ENCODE data around the gene TJP2.

TJP2 gene

DNA sequence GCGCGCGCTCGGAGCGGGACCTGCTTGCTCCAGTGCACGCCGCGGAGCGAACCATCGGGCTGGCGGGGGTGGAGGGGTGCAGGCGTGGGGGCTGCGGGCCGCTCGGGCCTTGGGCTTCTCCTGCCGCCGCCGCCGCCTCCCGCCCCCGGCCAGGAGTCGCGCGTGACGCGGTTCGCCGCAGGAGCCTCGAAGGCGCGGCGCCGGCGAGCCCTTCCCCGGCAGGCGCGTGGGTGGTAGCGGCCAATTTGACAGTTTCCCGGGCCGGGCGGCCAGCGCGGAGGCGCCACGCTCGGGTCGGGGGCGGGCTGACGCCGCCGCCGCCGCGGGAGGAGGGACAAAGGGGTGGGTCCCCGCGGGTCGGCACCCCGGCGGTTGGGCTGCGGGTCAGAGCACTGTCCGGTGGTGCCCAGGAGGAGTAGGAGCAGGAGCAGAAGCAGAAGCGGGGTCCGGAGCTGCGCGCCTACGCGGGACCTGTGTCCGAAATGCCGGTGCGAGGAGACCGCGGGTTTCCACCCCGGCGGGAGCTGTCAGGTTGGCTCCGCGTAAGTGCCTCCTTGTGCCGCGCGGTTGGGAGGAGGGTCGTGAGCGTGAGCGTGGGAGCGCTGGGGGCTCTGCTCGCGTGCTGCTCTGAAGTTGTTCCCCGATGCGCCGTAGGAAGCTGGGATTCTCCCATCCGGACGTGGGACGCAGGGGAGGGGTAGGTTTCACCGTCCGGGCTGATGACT lies at the start of gene TJP2:
Gene TJP2 (plus strand): TSS at position 387 of the 725 bp plus-strand sequence. CDS start 96 bp downstream, at position 483.
- H3K9me3 ChIP-seq (ENCODE audit: control insufficient read depth, insufficient read depth, low read depth, low read length), result no peaks in the 10 kb centered on the region
- peaks cover 22% of the 10 kb centered on the region for H3K4me1 ChIP-seq (ENCODE audit: control insufficient read depth, insufficient read depth, low read length)
- CTCF ChIA-PET, result interaction anchor here (0.6 to 2.3 kb wide), 5 partner anchors 16 to 52 kb away, joined by 3 to 7 read pairs (median 3); no protein-coding TSS in a partner anchor
- no peaks in the 10 kb centered on the region for H3K36me3 ChIP-seq (ENCODE audit: control insufficient read depth in 2 of 2, insufficient read depth in 1 of 2, low read length in 2 of 2)
- H3K4me3 ChIP-seq (ENCODE audit: low read depth, low read length), result peak within 1 kb of the TSS; percentile 49
- H3K27ac ChIP-seq (ENCODE audit: extremely low read depth, low read depth, low read length), result peak within 1 kb of the TSS; percentile 63; the same call in 1 of the 2 replicates
- POLR2A ChIA-PET, result interaction anchor here (0.6 to 1.2 kb wide), 4 partner anchors 13 to 53 kb away, joined by 3 to 5 read pairs (median 4); no protein-coding TSS in a partner anchor
- no peak for TF ChIP-seq ZFP69B (tag by site-specific recombination; IDR thresholded peaks at IDR 0.05)
- TF ChIP-seq, protein P1, sequence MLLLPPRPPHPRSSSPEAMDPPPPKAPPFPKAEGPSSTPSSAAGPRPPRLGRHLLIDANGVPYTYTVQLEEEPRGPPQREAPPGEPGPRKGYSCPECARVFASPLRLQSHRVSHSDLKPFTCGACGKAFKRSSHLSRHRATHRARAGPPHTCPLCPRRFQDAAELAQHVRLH (tag by site-specific recombination; IDR thresholded peaks at IDR 0.05), result no peak
- no peak for TF ChIP-seq ZBTB44 (tag by site-specific recombination; IDR thresholded peaks at IDR 0.05)
- TF ChIP-seq HOXC10 (CRISPR knock-in tag; IDR thresholded peaks at IDR 0.05), result peak; percentile 53; the same call in 1 of the 2 replicates
- TF ChIP-seq INSM2 (tag by site-specific recombination; IDR thresholded peaks at IDR 0.05), result no peak
- peak; percentile 43; the same call in 1 of the 2 replicates for TF ChIP-seq ZIC2 (tag by site-specific recombination; IDR thresholded peaks at IDR 0.05)
- TF ChIP-seq ZNF624 (tag by site-specific recombination; IDR thresholded peaks at IDR 0.05), result no peak
- TF ChIP-seq ZNF549 (tag by site-specific recombination; IDR thresholded peaks at IDR 0.05), result no peak
- no peak for TF ChIP-seq WT1 (tag by site-specific recombination; IDR thresholded peaks at IDR 0.05)
- no peak for TF ChIP-seq ZNF707 (tag by site-specific recombination; IDR thresholded peaks at IDR 0.05)
- no peak for TF ChIP-seq FEZF1 (tag by site-specific recombination; IDR thresholded peaks at IDR 0.05)
- no peak for TF ChIP-seq ZBTB49 (tag by site-specific recombination; IDR thresholded peaks at IDR 0.05; ENCODE audit: low read depth)
- TF ChIP-seq ZNF521 (tag by site-specific recombination; IDR thresholded peaks at IDR 0.05), result no peak
- no peak for TF ChIP-seq ZNF354C (tag by site-specific recombination; IDR thresholded peaks at IDR 0.05; ENCODE audit: borderline replicate concordance, low read depth)
- no peak for TF ChIP-seq ZNF239 (tag by site-specific recombination; IDR thresholded peaks at IDR 0.05)
- TF ChIP-seq, protein P2, sequence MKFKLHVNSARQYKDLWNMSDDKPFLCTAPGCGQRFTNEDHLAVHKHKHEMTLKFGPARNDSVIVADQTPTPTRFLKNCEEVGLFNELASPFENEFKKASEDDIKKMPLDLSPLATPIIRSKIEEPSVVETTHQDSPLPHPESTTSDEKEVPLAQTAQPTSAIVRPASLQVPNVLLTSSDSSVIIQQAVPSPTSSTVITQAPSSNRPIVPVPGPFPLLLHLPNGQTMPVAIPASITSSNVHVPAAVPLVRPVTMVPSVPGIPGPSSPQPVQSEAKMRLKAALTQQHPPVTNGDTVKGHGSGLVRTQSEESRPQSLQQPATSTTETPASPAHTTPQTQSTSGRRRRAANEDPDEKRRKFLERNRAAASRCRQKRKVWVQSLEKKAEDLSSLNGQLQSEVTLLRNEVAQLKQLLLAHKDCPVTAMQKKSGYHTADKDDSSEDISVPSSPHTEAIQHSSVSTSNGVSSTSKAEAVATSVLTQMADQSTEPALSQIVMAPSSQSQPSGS (tag by site-specific recombination; IDR thresholded peaks at IDR 0.05; ENCODE audit: low read depth), result no peak
- TF ChIP-seq ZNF514 (tag by site-specific recombination; IDR thresholded peaks at IDR 0.05), result no peak
- no peak for TF ChIP-seq ZNF488 (tag by site-specific recombination; IDR thresholded peaks at IDR 0.05)
- no peak for TF ChIP-seq ZNF366 (tag by site-specific recombination; conservative IDR thresholded peaks at IDR 0.05)
- no peak for TF ChIP-seq SALL2 (tag by site-specific recombination; IDR thresholded peaks at IDR 0.05; ENCODE audit: borderline replicate concordance)
- peak; percentile 91 for TF ChIP-seq ZBTB11 (tag by site-specific recombination; conservative IDR thresholded peaks at IDR 0.05; ENCODE audit: low read depth)
- no peak for TF ChIP-seq ZNF146 (tag by site-specific recombination; IDR thresholded peaks at IDR 0.05)
- TF ChIP-seq ZNF747 (tag by site-specific recombination; IDR thresholded peaks at IDR 0.05), result no peak
- no peak for TF ChIP-seq ZNF23 (tag by site-specific recombination; IDR thresholded peaks at IDR 0.05; ENCODE audit: borderline replicate concordance)
- no peak for TF ChIP-seq ZNF112 (tag by site-specific recombination; IDR thresholded peaks at IDR 0.05)
